Measurements from ENCODE around the gene IFITM2.

Gene IFITM2

DNA sequence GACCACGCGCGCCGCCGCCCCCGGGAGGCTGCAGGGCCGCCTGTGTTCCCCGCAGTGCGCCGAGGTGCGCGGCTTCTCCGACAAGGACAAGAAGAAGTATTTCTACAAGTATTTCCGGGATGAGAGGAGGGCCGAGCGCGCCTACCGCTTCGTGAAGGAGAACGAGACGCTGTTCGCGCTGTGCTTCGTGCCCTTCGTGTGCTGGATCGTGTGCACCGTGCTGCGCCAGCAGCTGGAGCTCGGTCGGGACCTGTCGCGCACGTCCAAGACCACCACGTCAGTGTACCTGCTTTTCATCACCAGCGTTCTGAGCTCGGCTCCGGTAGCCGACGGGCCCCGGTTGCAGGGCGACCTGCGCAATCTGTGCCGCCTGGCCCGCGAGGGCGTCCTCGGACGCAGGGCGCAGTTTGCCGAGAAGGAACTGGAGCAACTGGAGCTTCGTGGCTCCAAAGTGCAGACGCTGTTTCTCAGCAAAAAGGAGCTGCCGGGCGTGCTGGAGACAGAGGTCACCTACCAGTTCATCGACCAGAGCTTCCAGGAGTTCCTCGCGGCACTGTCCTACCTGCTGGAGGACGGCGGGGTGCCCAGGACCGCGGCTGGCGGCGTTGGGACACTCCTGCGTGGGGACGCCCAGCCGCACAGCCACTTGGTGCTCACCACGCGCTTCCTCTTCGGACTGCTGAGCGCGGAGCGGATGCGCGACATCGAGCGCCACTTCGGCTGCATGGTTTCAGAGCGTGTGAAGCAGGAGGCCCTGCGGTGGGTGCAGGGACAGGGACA, 26.7 kb upstream of the IFITM2 start:
- no peak overlapping the region for H3K4me3 ChIP-seq (ENCODE audit: low read depth, low read length)
- H3K4me1 ChIP-seq (ENCODE audit: control insufficient read depth in 1 of 2, insufficient read depth in 2 of 2, low read length in 2 of 2) = peaks cover 2 to 6% of the 10 kb centered on the region in 2 experiments
- no peak overlapping the region for H2BK5ac ChIP-seq (ENCODE audit: low read depth, low read length, poor library complexity)
- H3K79me2 ChIP-seq (ENCODE audit: control insufficient read depth, insufficient read depth, low read length, poor library complexity) = no peaks in the 10 kb centered on the region
- no peak overlapping the region for H3K9ac ChIP-seq (ENCODE audit: low read length)
- H3K4ac ChIP-seq (ENCODE audit: low read depth, low read length) = no peak overlapping the region
- H3K79me1 ChIP-seq (ENCODE audit: low read length) = peaks cover 4% of the 10 kb centered on the region
- no peaks in the 10 kb centered on the region for H3K27me3 ChIP-seq (ENCODE audit: insufficient read depth, low read length)
- H3K18ac ChIP-seq (ENCODE audit: low read length) = no peak overlapping the region
- no peak overlapping the region for H3K27ac ChIP-seq (ENCODE audit: low read depth, low read length)
- no peak overlapping the region for H2BK120ac ChIP-seq (ENCODE audit: insufficient read depth, low read length, poor library complexity)
- no peak overlapping the region for H3K14ac ChIP-seq (ENCODE audit: low read length)
- H3K9me3 ChIP-seq (ENCODE audit: insufficient read depth, low read depth, low read length) = no peaks in the 10 kb centered on the region
- H2AFZ ChIP-seq (ENCODE audit: insufficient read depth, low read length, poor library complexity) = no peak overlapping the region
- no peak overlapping the region for H4K8ac ChIP-seq (ENCODE audit: low read depth, low read length)
- H3K4me2 ChIP-seq (ENCODE audit: low read length) = no peak overlapping the region
- H4K91ac ChIP-seq (ENCODE audit: low read depth, low read length) = no peak overlapping the region
- DNase-seq = no peak
- H2AK5ac ChIP-seq (ENCODE audit: low read length) = no peak overlapping the region
- WGBS (ENCODE audit: extremely low coverage, insufficient coverage, insufficient read length) = no CpG with 5 or more reads among the region's 79 CpGs
- H4K12ac ChIP-seq (ENCODE audit: low read depth, low read length) = no peak overlapping the region
- no peak overlapping the region for H2BK12ac ChIP-seq (ENCODE audit: low read length)
- H3K23ac ChIP-seq (ENCODE audit: low read length) = no peak overlapping the region
- H3K36me3 ChIP-seq (ENCODE audit: control insufficient read depth in 1 of 2, insufficient read depth in 2 of 2, low read length in 2 of 2) = no peaks in the 10 kb centered on the region

DNA sequence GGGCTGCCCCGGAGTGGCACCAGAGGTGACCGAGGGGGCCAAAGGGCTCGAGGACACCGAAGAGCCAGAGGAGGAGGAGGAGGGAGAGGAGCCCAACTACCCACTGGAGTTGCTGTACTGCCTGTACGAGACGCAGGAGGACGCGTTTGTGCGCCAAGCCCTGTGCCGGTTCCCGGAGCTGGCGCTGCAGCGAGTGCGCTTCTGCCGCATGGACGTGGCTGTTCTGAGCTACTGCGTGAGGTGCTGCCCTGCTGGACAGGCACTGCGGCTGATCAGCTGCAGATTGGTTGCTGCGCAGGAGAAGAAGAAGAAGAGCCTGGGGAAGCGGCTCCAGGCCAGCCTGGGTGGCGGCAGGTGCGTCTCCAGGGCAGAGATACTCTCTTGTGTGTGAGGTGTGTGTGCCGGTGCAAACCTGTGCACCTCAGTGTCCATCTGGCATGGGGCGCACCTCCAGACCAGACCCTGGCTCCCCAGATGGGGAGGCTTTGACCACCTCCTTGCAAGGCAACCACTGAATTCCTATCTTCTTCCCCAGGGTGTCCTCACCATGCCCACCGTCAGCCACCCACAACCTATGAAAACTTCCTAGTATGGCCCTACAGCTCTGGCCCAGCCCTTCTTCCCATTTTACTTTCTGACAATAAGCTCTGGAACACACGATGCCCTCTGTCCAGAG, 26.0 kb upstream of the IFITM2 start:
- no peaks in the 10 kb centered on the region for H3K36me3 ChIP-seq (ENCODE audit: control insufficient read depth in 1 of 2, insufficient read depth in 2 of 2, low read length in 2 of 2)
- no peak overlapping the region for H2BK120ac ChIP-seq (ENCODE audit: insufficient read depth, low read length, poor library complexity)
- no peak overlapping the region for H2AK5ac ChIP-seq (ENCODE audit: low read length)
- H3K4me3 ChIP-seq (ENCODE audit: low read depth, low read length) = no peak overlapping the region
- no peaks in the 10 kb centered on the region for H3K79me2 ChIP-seq (ENCODE audit: control insufficient read depth, insufficient read depth, low read length, poor library complexity)
- peaks cover 2 to 6% of the 10 kb centered on the region in 2 experiments for H3K4me1 ChIP-seq (ENCODE audit: control insufficient read depth in 1 of 2, insufficient read depth in 2 of 2, low read length in 2 of 2)
- no CpG with 5 or more reads among the region's 26 CpGs for WGBS (ENCODE audit: extremely low coverage, insufficient coverage, insufficient read length)
- no peaks in the 10 kb centered on the region for H3K27me3 ChIP-seq (ENCODE audit: insufficient read depth, low read length)
- no peak overlapping the region for H2AFZ ChIP-seq (ENCODE audit: insufficient read depth, low read length, poor library complexity)
- no peak overlapping the region for H3K4me2 ChIP-seq (ENCODE audit: low read length)
- H3K79me1 ChIP-seq (ENCODE audit: low read length) = peaks cover 4% of the 10 kb centered on the region
- no peak overlapping the region for H4K8ac ChIP-seq (ENCODE audit: low read depth, low read length)
- no peak overlapping the region for H3K9ac ChIP-seq (ENCODE audit: low read length)
- H2BK5ac ChIP-seq (ENCODE audit: low read depth, low read length, poor library complexity) = no peak overlapping the region
- H4K91ac ChIP-seq (ENCODE audit: low read depth, low read length) = no peak overlapping the region
- no peak overlapping the region for H3K14ac ChIP-seq (ENCODE audit: low read length)
- no peak for DNase-seq
- no peak overlapping the region for H3K23ac ChIP-seq (ENCODE audit: low read length)
- no peak overlapping the region for H4K12ac ChIP-seq (ENCODE audit: low read depth, low read length)
- no peak overlapping the region for H2BK12ac ChIP-seq (ENCODE audit: low read length)
- H3K4ac ChIP-seq (ENCODE audit: low read depth, low read length) = no peak overlapping the region
- H3K9me3 ChIP-seq (ENCODE audit: insufficient read depth, low read depth, low read length) = no peaks in the 10 kb centered on the region
- H3K18ac ChIP-seq (ENCODE audit: low read length) = no peak overlapping the region
- no peak overlapping the region for H3K27ac ChIP-seq (ENCODE audit: low read depth, low read length)

- Histone ChIP-seq H3K4me2 (ENCODE audit: low read length) (no peak overlapping the region), H3K23ac (ENCODE audit: low read length) (no peak overlapping the region), H3K9me3 (ENCODE audit: insufficient read depth, low read depth, low read length) (no peaks in the 10 kb centered on the region), H2AFZ (ENCODE audit: insufficient read depth, low read length, poor library complexity) (no peak overlapping the region), H3K27ac (ENCODE audit: low read depth, low read length) (no peak overlapping the region), H4K91ac (ENCODE audit: low read depth, low read length) (no peak overlapping the region), H2BK12ac (ENCODE audit: low read length) (no peak overlapping the region), H3K14ac (ENCODE audit: low read length) (no peak overlapping the region), H3K4ac (ENCODE audit: low read depth, low read length) (no peak overlapping the region), H3K79me2 (ENCODE audit: control insufficient read depth, insufficient read depth, low read length, poor library complexity) (no peaks in the 10 kb centered on the region), H4K8ac (ENCODE audit: low read depth, low read length) (no peak overlapping the region), H3K9ac (ENCODE audit: low read length) (no peak overlapping the region), H2BK120ac (ENCODE audit: insufficient read depth, low read length, poor library complexity) (no peak overlapping the region), H3K27me3 (ENCODE audit: insufficient read depth, low read length) (no peaks in the 10 kb centered on the region), H3K18ac (ENCODE audit: low read length) (no peak overlapping the region), H2BK5ac (ENCODE audit: low read depth, low read length, poor library complexity) (no peak overlapping the region), H4K12ac (ENCODE audit: low read depth, low read length) (no peak overlapping the region), H3K79me1 (ENCODE audit: low read length) (peaks cover 4% of the 10 kb centered on the region), H3K4me1 (ENCODE audit: control insufficient read depth in 1 of 2, insufficient read depth in 2 of 2, low read length in 2 of 2) (peaks cover 2 to 6% of the 10 kb centered on the region in 2 experiments), H2AK5ac (ENCODE audit: low read length) (no peak overlapping the region), H3K36me3 (ENCODE audit: control insufficient read depth in 1 of 2, insufficient read depth in 2 of 2, low read length in 2 of 2) (no peaks in the 10 kb centered on the region), H3K4me3 (ENCODE audit: low read depth, low read length) (no peak overlapping the region)
- no CpG with 5 or more reads among the region's 4 CpGs for WGBS (ENCODE audit: extremely low coverage, insufficient coverage, insufficient read length)
- no peak for DNase-seq
These were observed 25.4 kb upstream of the IFITM2 start for GRCh38 chr11:282171-282570.

GRCh38 chr11:282630-283360, 24.8 kb upstream of the IFITM2 start:
- Histone ChIP-seq H2AK5ac (ENCODE audit: low read length) (no peak overlapping the region), H3K4me2 (ENCODE audit: low read length) (no peak overlapping the region), H3K4me3 (ENCODE audit: low read depth, low read length) (no peak overlapping the region), H3K79me2 (ENCODE audit: control insufficient read depth, insufficient read depth, low read length, poor library complexity) (no peaks in the 10 kb centered on the region), H2BK5ac (ENCODE audit: low read depth, low read length, poor library complexity) (no peak overlapping the region), H3K79me1 (ENCODE audit: low read length) (peaks cover 4% of the 10 kb centered on the region), H3K18ac (ENCODE audit: low read length) (no peak overlapping the region), H2BK12ac (ENCODE audit: low read length) (no peak overlapping the region), H3K14ac (ENCODE audit: low read length) (no peak overlapping the region), H4K91ac (ENCODE audit: low read depth, low read length) (no peak overlapping the region), H2BK120ac (ENCODE audit: insufficient read depth, low read length, poor library complexity) (no peak overlapping the region), H3K9me3 (ENCODE audit: insufficient read depth, low read depth, low read length) (no peaks in the 10 kb centered on the region), H3K4me1 (ENCODE audit: control insufficient read depth in 1 of 2, insufficient read depth in 2 of 2, low read length in 2 of 2) (peaks cover 2 to 6% of the 10 kb centered on the region in 2 experiments), H3K36me3 (ENCODE audit: control insufficient read depth in 1 of 2, insufficient read depth in 2 of 2, low read length in 2 of 2) (no peaks in the 10 kb centered on the region), H3K9ac (ENCODE audit: low read length) (no peak overlapping the region), H3K27ac (ENCODE audit: low read depth, low read length) (no peak overlapping the region), H3K27me3 (ENCODE audit: insufficient read depth, low read length) (no peaks in the 10 kb centered on the region), H4K12ac (ENCODE audit: low read depth, low read length) (no peak overlapping the region), H3K4ac (ENCODE audit: low read depth, low read length) (no peak overlapping the region), H2AFZ (ENCODE audit: insufficient read depth, low read length, poor library complexity) (no peak overlapping the region), H4K8ac (ENCODE audit: low read depth, low read length) (no peak overlapping the region), H3K23ac (ENCODE audit: low read length) (no peak overlapping the region)
- no CpG with 5 or more reads among the region's 13 CpGs for WGBS (ENCODE audit: extremely low coverage, insufficient coverage, insufficient read length)
- no peak for DNase-seq

Measured in trophoblast cell (in vitro differentiated cells and primary cell).